ENCODE measurements around the gene PTPRE.
"Not testable (repeated sequence)": the region's sequence is repeated elsewhere in the genome, so short reads cannot be mapped to it uniquely, and the experiment has no call there.

The PTPRE gene

DNA sequence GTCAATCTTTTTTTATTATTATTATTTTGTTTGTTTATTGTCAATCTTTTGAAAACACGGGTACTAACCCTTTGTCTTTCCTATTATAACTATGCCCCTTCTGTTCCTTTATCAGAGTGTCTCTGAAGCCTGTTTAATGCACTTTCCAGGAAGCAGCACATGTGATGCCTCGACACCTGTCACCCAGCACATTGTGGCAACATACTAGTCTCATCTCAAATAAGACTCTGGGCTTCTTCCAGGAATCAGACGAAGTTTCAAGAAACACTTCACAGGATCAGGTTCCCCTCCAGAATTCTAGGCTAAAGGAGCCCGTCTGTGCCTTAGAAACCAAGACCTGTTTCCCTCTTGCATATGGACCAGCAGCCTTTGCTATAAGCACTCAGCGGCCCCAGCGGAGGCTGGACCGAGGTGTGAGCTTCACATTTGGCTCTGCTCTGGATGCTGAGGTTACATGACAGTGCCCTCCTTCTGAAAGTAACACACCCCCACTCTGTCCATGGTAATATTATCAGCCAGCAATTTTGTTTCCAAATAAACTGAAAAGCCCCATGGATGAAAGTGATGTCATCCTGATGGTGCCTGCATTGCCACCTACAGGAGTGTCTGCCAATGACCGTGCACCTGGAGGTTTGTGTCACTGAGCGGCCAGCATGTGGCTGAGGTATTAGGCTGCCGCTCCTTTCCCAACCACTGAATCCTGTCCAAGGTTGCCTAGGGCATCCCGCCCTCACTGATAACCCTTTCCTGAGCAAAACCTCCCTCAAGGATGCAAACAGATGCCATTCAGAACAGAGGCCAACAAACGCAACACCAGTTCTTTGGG is 181.2 kb downstream of the PTPRE start:
- no peak for FAIRE-seq
- DNase-seq (ENCODE audit: insufficient read length, low spot score): no peak
- TF ChIP-seq, protein P1, sequence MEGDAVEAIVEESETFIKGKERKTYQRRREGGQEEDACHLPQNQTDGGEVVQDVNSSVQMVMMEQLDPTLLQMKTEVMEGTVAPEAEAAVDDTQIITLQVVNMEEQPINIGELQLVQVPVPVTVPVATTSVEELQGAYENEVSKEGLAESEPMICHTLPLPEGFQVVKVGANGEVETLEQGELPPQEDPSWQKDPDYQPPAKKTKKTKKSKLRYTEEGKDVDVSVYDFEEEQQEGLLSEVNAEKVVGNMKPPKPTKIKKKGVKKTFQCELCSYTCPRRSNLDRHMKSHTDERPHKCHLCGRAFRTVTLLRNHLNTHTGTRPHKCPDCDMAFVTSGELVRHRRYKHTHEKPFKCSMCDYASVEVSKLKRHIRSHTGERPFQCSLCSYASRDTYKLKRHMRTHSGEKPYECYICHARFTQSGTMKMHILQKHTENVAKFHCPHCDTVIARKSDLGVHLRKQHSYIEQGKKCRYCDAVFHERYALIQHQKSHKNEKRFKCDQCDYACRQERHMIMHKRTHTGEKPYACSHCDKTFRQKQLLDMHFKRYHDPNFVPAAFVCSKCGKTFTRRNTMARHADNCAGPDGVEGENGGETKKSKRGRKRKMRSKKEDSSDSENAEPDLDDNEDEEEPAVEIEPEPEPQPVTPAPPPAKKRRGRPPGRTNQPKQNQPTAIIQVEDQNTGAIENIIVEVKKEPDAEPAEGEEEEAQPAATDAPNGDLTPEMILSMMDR (IDR thresholded peaks at IDR 0.05; ENCODE audit: insufficient read depth, missing control alignments): no peak

DNA sequence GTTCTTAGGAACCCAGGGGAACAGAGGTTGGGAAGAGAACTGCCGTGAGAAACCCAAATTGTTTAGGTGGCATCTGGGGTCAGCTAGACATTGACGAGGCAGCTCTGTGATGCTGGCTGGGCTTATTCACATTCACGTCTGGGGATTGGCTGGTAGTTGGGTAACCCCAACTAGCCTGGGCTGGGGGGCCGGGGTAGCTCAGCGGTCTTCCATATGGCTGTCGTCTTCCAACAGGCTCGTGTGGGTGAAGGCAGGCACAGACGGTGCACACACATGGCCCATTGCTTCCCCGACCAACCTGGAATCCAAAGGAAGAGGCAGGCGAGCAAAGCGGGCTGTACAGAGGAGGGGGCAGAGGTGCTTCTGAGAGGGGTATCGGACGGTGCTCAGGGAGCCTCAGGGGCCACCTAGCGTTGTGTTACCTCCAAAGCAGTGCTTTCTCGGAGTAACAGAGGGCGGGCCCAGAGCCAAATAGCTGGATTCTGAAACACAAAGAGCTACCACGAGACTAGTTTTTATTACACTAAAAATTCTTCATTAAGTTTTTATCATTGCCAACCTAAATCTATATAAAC is 184.8 kb downstream of the PTPRE start:
- DNase-seq (ENCODE audit: insufficient read length, low spot score): no peak
- FAIRE-seq: no peak
- TF ChIP-seq, protein P1 (IDR thresholded peaks at IDR 0.05; ENCODE audit: insufficient read depth, missing control alignments): no peak

DNA sequence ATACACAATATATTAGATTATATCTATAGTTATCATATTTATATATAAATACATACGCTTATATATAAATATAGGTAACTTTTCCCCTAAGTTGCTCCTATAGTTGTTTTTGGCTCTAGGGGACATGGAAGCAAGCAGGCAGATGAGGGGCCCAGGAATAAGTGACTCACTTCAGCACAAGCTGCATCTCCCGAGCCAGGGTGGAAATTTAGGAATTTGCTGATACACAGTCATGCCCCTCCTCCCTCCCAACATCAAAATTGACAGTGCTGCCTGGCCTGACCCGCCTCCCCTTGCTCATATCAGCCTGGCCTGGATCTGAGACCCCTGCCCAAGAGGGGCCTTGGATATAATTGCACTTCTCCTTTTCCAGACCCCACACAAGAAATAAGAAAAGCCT is 185.6 kb downstream of the PTPRE start:
- TF ChIP-seq, protein P1 (IDR thresholded peaks at IDR 0.05; ENCODE audit: insufficient read depth, missing control alignments): no peak
- FAIRE-seq: no peak
- no peak for DNase-seq (ENCODE audit: insufficient read length, low spot score)

DNA sequence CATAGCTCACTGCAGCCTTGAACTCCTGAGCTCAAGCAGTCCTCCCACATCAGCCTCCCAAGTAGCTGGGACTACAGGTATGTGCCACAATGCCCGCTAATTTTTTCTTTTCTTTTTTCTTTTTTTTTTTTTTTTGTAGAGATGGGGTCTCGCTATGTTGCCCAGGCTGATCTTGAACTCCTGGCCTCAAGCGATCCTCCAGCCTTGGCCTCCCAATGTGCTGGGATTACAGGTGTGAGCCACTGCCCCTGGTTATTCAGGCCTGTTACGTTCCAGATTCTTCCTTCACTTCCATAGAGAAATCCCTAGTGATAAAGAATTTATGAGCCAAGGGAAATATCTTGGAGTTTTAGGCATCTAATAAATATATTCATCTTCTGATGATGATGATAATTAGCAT is 187.7 kb downstream of the PTPRE start:
- DNase-seq (ENCODE audit: insufficient read length, low spot score); FAIRE-seq: not testable (repeated sequence)

DNA sequence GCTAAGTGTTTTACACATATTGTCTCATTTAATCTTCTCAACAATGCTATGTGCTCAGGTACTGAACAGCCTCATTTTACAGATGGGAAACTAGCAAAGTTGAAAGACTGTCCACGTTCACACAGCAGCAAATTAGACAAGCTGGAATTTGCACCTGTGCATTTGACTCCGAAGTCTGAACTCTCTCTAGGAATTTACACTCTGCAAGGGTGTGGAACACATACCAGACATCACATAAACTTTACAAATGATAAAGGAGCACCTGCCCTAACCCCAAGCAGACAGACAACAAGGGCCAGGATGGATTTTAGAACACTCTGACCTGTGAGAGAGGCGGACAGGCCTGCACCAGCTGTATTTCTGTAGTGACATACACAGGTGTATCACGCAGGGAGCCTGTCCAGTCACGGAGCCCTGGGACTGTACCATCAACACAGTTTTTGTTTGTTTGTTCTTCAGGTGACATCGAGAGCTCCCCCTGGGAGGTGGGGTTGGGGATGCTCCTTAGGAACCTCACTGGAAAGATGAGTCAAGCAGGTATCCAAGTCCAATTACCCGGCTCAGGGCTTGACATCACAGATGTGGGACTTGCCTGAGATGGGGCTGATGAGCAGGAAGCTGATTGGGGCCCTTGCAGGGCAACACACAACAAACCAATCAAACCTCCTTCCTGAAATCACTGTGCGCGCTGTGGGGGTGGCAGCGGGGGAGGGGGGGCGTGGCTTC is 188.3 kb downstream of the PTPRE start:
- FAIRE-seq (no peak), DNase-seq (ENCODE audit: insufficient read length, low spot score) (no peak)
- TF ChIP-seq, protein P1 (IDR thresholded peaks at IDR 0.05; ENCODE audit: insufficient read depth, missing control alignments): no peak

DNA sequence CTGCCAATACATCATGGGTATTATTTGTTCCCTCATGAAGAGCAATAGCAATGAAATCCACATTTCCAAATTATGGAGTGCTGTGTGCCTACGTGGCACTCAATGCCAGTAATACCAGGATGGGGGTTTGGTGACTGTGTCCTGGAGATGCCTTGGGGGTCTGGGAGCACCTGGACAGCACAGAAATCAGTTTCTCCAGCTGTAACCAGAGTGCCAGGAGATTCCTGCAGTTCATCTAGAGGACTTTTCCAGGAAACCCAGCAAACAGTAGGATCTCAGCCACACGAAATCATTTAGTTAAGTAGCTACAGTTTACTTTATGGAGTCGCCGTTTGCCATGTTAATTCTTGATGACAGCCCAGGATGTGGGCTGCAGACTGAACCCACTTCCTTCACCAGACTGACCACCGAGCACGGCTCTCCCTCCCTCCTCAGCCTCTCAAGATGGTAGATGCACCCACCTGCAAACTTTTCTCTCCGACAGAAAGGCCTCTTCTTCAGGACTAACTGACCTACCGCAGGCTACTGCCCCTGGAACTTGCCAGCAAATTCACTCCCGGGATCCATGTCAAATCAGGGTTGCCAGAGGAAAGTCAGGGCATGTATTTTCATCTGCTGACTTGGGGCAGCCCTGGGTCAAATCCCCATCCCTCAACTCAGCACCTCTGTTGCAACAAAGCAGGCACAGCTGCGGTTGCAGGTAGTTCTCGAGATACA is 189.0 kb downstream of the PTPRE start:
- TF ChIP-seq, protein P1 (IDR thresholded peaks at IDR 0.05; ENCODE audit: insufficient read depth, missing control alignments): no peak
- DNase-seq (ENCODE audit: insufficient read length, low spot score): no peak
- no peak for FAIRE-seq

DNA sequence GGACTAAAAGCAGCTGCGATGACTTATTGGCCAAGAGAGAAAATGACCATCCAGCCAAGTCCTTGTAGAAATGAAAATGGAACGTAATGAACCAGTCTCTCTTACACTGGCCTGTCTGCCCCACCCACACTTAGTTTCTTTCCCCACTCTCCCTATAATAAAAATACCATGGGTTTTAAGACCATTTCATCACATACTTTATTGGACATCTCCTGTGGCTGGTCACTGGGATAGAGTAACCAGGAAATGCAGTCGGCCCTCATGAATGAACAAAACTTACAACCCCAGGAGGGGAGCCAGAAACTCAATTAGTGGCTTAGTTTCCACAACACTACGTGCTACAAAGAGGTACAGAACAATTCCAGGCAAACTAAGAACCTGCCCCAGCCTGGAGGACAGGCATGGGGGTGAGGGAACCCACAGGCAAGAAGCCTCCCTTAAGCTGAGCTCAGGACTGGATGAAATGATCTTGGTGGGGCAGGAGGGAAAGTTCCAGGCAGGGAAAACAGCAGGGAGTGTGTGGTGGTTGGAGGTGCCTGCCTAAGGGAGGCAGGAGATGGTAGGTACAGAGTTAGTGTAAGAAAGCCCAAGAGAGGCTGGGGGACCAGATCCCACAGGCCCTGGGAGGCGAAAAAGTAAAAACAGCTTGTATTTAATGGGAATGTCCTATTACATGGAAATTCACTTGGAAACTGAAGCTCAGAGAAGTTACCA is 189.7 kb downstream of the PTPRE start:
- DNase-seq (ENCODE audit: insufficient read length, low spot score): no peak
- TF ChIP-seq, protein P1 (IDR thresholded peaks at IDR 0.05; ENCODE audit: insufficient read depth, missing control alignments): no peak

More for the DNA sequence above, 189.7 kb downstream of the PTPRE start:
- FAIRE-seq: no peak
